GM12865 (cell line): Measurements from ENCODE around the gene DCLK2.

Experiments
- DNase-seq: peaks from one replicate; pipeline ENCODE4 v3.0.0; 2010; ENCODE audit warnings: low read depth
- H3K4me3 ChIP-seq: 2 replicates; pipeline ENCODE4 v1.5.1; 2011; ENCODE audit warnings: mild to moderate bottlenecking, low read depth, low read length, control low read depth
- CTCF ChIP-seq: IDR thresholded peaks from 2 replicates; pipeline ENCODE4 v1.5.1; 2011; ENCODE audit warnings: low read length, control low read depth, low read depth, inconsistent platforms; ENCODE audit not compliant: insufficient read depth; ENCODE audit errors: missing control alignments

The DCLK2 gene

GRCh38 chr4:150164055-150164454 is 85.8 kb downstream of the DCLK2 start:
- DNase-seq, result no peak
- no peak for TF ChIP-seq CTCF
- H3K4me3 ChIP-seq, result no peak overlapping the region

DNA sequence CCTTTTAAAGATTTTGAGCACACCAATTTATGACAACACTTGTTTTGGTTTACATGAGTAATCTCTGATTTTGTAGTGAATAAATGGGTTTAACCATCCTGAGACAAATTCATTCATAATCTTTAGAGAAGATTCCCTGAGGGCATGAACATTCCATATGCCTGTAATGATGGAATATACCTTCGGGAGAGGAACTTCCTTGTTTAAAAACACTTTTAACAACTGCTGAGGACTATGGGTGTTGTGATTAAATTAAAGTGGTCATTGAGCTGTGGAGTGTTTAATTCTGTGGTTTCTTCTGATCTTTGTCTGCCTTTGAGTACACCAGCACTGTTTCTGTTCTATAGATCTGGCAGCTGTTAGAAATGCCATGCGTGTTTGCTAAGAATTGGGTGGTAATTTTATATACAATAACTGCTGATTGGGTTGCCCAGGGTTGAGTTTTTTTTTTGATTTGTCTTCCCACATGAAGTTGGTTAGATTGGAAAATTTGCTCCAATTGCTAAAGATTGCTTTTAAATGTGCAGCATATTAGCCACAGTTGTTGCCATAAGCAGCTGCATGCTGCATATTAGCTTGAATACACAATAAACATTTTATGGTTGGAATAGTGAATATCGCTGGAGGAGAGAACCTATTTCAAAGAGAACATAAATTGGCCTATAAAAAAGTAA is 86.8 kb downstream of the DCLK2 start:
- no peak for DNase-seq
- no peak overlapping the region for H3K4me3 ChIP-seq
- no peak for TF ChIP-seq CTCF

DNA sequence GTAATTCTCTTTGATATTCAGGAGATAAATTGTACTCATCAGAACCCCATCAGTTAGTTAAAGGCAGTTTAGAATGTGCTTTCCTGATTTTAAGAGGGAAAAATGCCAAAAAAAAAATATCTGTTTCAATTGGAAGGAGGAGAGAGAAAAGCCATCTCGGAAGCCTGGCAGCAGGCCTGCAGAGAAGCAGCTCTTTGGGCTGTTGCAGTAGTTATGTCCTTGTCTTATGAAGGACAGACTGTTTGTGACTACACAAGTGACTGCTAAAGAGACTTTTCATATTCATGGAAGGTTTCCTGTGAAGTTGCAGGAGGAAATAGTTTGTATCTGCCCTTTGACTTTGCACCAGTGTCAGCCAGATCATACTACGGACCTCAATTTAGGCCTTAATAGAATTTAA is 88.8 kb downstream of the DCLK2 start:
- no peak for DNase-seq
- no peak overlapping the region for H3K4me3 ChIP-seq
- TF ChIP-seq CTCF, result no peak

DNA sequence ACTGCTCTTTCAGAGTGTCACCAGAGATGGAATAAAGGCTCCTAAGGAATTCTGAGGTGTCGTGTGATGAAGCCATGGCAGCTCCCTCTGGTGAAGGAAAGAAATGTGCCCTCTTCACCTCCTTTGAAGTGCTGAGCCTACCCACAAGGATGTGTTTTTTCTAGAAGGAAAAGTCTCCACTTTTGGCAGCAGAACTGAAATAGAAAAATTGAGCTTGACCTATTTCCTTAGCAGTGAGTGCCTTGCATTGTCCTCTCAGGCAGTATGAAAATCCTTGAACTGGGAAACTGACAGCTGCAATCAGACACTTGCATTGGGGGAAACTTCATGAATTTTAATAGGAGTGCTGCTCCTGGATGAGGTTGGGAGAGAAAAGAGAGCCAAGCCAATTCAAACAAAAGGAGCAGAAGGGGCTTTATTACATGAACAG is 95.2 kb downstream of the DCLK2 start:
- DNase-seq, result no peak
- H3K4me3 ChIP-seq, result no peak overlapping the region
- no peak for TF ChIP-seq CTCF

DNA sequence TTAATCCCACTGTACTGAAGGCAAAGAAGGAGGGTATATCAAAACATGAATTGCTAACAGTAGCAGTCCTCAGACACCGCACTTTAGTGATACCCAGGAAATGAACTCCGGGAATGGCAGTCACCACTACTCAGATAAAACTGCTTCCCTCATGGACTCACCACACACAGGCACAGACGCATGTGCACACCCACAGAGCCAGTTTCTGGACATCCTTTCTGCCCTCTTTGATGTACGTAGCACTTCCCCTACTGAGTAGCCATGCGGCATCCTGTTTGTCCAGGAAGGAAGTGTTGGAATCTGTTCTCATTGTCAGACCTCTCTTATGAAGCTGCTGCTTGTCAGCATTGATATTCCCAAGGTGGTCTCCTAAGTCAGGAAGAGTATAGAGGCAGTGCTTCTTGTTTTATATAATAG is 95.7 kb downstream of the DCLK2 start:
- no peak overlapping the region for H3K4me3 ChIP-seq
- TF ChIP-seq CTCF, result no peak
- no peak for DNase-seq

DNA sequence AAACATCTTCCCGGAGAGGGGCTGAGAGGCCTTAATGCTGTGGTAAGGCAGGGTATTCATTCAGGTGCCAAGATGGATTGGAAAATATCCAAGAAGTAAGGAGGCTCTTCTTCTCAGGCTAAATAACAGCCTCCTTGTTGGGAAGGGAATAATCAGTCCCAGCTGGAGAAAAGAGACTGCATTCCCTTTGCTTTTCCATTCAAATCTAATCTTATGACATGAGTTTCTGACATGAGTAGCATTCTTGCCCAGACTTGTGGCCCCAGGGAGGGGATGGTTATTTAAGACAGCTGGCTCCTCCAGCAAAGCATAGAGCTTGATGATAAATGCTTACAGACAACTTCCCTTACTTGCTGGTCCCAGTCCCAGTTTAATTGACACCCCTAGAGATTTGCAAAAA is 98.3 kb downstream of the DCLK2 start:
- DNase-seq, result no peak
- H3K4me3 ChIP-seq, result no peak overlapping the region
- no peak for TF ChIP-seq CTCF

- no peak for TF ChIP-seq CTCF
- H3K4me3 ChIP-seq, result no peak overlapping the region
- no peak for DNase-seq
Measured at GRCh38 chr4:150178161-150178560, 99.9 kb downstream of the DCLK2 start.
